ENCODE data around the gene HOATZ. TPM values are rescaled to one million over a fixed set of nuclear protein-coding genes. Genes with fewer than 3 reads are reported as not detected.

Gene HOATZ
- total and polyA plus RNA-seq, 2 donors (not counting 1 experiment from before 2014, with no cell fraction given): not detected

- no peak overlapping the region for H3K9ac ChIP-seq (ENCODE audit: insufficient read depth, low read length)
- no peak for TF ChIP-seq CTCF (conservative IDR thresholded peaks at IDR 0.05 in 1 of 2, IDR thresholded peaks at IDR 0.05 in 1 of 2; ENCODE audit: low read depth in 1 of 2, low read length in 2 of 2)
- no peaks in the 10 kb centered on the region for H3K79me2 ChIP-seq (ENCODE audit: control insufficient read depth, insufficient read depth, low read length)
- no peak for DNase-seq (ENCODE audit: low read depth in 2 of 2)
- H3K4me1 ChIP-seq (ENCODE audit: control insufficient read depth, extremely low read depth, insufficient read depth, low read length): peaks cover 4% of the 10 kb centered on the region
- no peak overlapping the region for H3K4me3 ChIP-seq (replicated peaks in 1 of 4; ENCODE audit: control extremely low read depth in 1 of 4, insufficient read depth in 1 of 4, low read depth in 3 of 4, low read length in 4 of 4)
- peak overlapping the region; percentile 6 for H2AFZ ChIP-seq (ENCODE audit: low read length)
- no peaks in the 10 kb centered on the region for H3K36me3 ChIP-seq (ENCODE audit: control insufficient read depth, insufficient read depth, low read length)
- no peaks in the 10 kb centered on the region for H4K20me1 ChIP-seq (ENCODE audit: control insufficient read depth, extremely low read depth, insufficient read depth, low read length)
- no peak overlapping the region for H3K4me2 ChIP-seq (ENCODE audit: extremely low read depth, insufficient read depth, low read length)
- no peak overlapping the region for H3K27ac ChIP-seq (ENCODE audit: insufficient read depth, low read length)
- no peaks in the 10 kb centered on the region for H3K9me3 ChIP-seq (ENCODE audit: control insufficient read depth, insufficient read depth, low read depth, low read length)
- H3K27me3 ChIP-seq (ENCODE audit: control insufficient read depth, insufficient read depth, low read length): no peaks in the 10 kb centered on the region
These were observed 67.6 kb downstream of the HOATZ start for GRCh38 chr11:111582163-111582562.

- H3K27me3 ChIP-seq (ENCODE audit: control insufficient read depth, insufficient read depth, low read length): no peaks in the 10 kb centered on the region
- H3K9ac ChIP-seq (ENCODE audit: insufficient read depth, low read length): no peak overlapping the region
- H3K4me3 ChIP-seq (replicated peaks in 1 of 4; ENCODE audit: control extremely low read depth in 1 of 4, insufficient read depth in 1 of 4, low read depth in 3 of 4, low read length in 4 of 4): no peak overlapping the region
- peak in 1 of 2 donors; percentile 85 for DNase-seq (ENCODE audit: low read depth in 2 of 2)
- no peaks in the 10 kb centered on the region for H3K9me3 ChIP-seq (ENCODE audit: control insufficient read depth, insufficient read depth, low read depth, low read length)
- peaks cover 4% of the 10 kb centered on the region for H3K4me1 ChIP-seq (ENCODE audit: control insufficient read depth, extremely low read depth, insufficient read depth, low read length)
- no peak overlapping the region for H3K4me2 ChIP-seq (ENCODE audit: extremely low read depth, insufficient read depth, low read length)
- no peak overlapping the region for H2AFZ ChIP-seq (ENCODE audit: low read length)
- TF ChIP-seq CTCF (conservative IDR thresholded peaks at IDR 0.05 in 1 of 2, IDR thresholded peaks at IDR 0.05 in 1 of 2; ENCODE audit: low read depth in 1 of 2, low read length in 2 of 2) (no peak), EZH2 (IDR thresholded peaks at IDR 0.05; ENCODE audit: low read length, missing control alignments) (no peak)
- no peaks in the 10 kb centered on the region for H3K79me2 ChIP-seq (ENCODE audit: control insufficient read depth, insufficient read depth, low read length)
- no peaks in the 10 kb centered on the region for H4K20me1 ChIP-seq (ENCODE audit: control insufficient read depth, extremely low read depth, insufficient read depth, low read length)
- no peaks in the 10 kb centered on the region for H3K36me3 ChIP-seq (ENCODE audit: control insufficient read depth, insufficient read depth, low read length)
- no peak overlapping the region for H3K27ac ChIP-seq (ENCODE audit: insufficient read depth, low read length)
These were observed 68.3 kb downstream of the HOATZ start for GRCh38 chr11:111582881-111583280.

- no peak overlapping the region for H3K4me3 ChIP-seq (replicated peaks in 1 of 4; ENCODE audit: control extremely low read depth in 1 of 4, insufficient read depth in 1 of 4, low read depth in 3 of 4, low read length in 4 of 4)
- H4K20me1 ChIP-seq (ENCODE audit: control insufficient read depth, extremely low read depth, insufficient read depth, low read length): no peaks in the 10 kb centered on the region
- no peaks in the 10 kb centered on the region for H3K27me3 ChIP-seq (ENCODE audit: control insufficient read depth, insufficient read depth, low read length)
- TF ChIP-seq EZH2 (IDR thresholded peaks at IDR 0.05; ENCODE audit: low read length, missing control alignments) (no peak), CTCF (conservative IDR thresholded peaks at IDR 0.05 in 1 of 2, IDR thresholded peaks at IDR 0.05 in 1 of 2; ENCODE audit: low read depth in 1 of 2, low read length in 2 of 2) (no peak)
- H3K9me3 ChIP-seq (ENCODE audit: control insufficient read depth, insufficient read depth, low read depth, low read length): no peaks in the 10 kb centered on the region
- H3K36me3 ChIP-seq (ENCODE audit: control insufficient read depth, insufficient read depth, low read length): no peaks in the 10 kb centered on the region
- H3K79me2 ChIP-seq (ENCODE audit: control insufficient read depth, insufficient read depth, low read length): no peaks in the 10 kb centered on the region
- H3K9ac ChIP-seq (ENCODE audit: insufficient read depth, low read length): no peak overlapping the region
- no peak overlapping the region for H3K4me2 ChIP-seq (ENCODE audit: extremely low read depth, insufficient read depth, low read length)
- peaks cover 4% of the 10 kb centered on the region for H3K4me1 ChIP-seq (ENCODE audit: control insufficient read depth, extremely low read depth, insufficient read depth, low read length)
- peak; percentile 51 to 85 for DNase-seq (ENCODE audit: low read depth in 2 of 2)
- H3K27ac ChIP-seq (ENCODE audit: insufficient read depth, low read length): no peak overlapping the region
- peak overlapping the region; percentile 9 for H2AFZ ChIP-seq (ENCODE audit: low read length)
These were observed 70.8 kb downstream of the HOATZ start for GRCh38 chr11:111585371-111585770.

Data from fibroblast of lung (primary cell).